Neutrophil (primary cell): ENCODE measurements around the gene ADCY2.

Experiments used
- H3K27ac ChIP-seq: fragments of 200-600 bp; sonication (generic); 2 replicates; pipeline ENCODE4 v1.5.1; 2016; ENCODE audit warnings: mild to moderate bottlenecking, moderate library complexity
- H3K27me3 ChIP-seq: fragments of 200-600 bp; sonication (generic); 2 replicates; pipeline ENCODE4 v1.6.0; 2016; ENCODE audit warnings: mild to moderate bottlenecking
- H3K36me3 ChIP-seq: fragments of 200-600 bp; sonication (generic); 2 replicates; pipeline ENCODE4 v1.5.1; 2017
- H3K4me1 ChIP-seq, 2 experiments: fragments of 200-600 bp in 1 of 2; sonication (generic) in 1 of 2; 1 replicate in 1 of 2; 2 replicates in 1 of 2; pipeline versions ENCODE4 v1.5.1 to v1.6.1; 2013 to 2016; ENCODE audit warnings: low read depth in 1 of 2, low read length in 1 of 2, mild to moderate bottlenecking in 1 of 2, moderate library complexity in 1 of 2; ENCODE audit not compliant: control insufficient read depth in 1 of 2, insufficient read depth in 1 of 2
- H3K4me3 ChIP-seq, 2 experiments: fragments of 200-600 bp in 1 of 2; sonication (generic) in 1 of 2; 1 replicate in 1 of 2; 2 replicates in 1 of 2; pipeline ENCODE4 v1.5.1; 2013 to 2016; ENCODE audit warnings: low read depth in 1 of 2, low read length in 1 of 2, mild to moderate bottlenecking in 1 of 2, moderate library complexity in 1 of 2
- H3K9me3 ChIP-seq: fragments of 200-600 bp; sonication (generic); 2 replicates; pipeline ENCODE4 v1.5.1; 2016
- CTCF ChIP-seq: fragments of 200-600 bp; sonication (generic); IDR thresholded peaks from 2 replicates; pipeline ENCODE4 v1.5.1; 2016; ENCODE audit warnings: antibody characterized with exemption

Gene ADCY2

GRCh38 chr5:7803937-7804336 is 408.0 kb downstream of the ADCY2 start:
- no peaks in the 10 kb centered on the region for H3K27me3 ChIP-seq
- H3K4me1 ChIP-seq, result peaks cover 3 to 6% of the 10 kb centered on the region in 2 experiments
- H3K9me3 ChIP-seq, result no peaks in the 10 kb centered on the region
- TF ChIP-seq CTCF, result no peak
- no peaks in the 10 kb centered on the region for H3K36me3 ChIP-seq
- H3K27ac ChIP-seq, result no peak overlapping the region
- H3K4me3 ChIP-seq, result no peak overlapping the region

- Histone ChIP-seq H3K9me3 (no peaks in the 10 kb centered on the region), H3K36me3 (no peaks in the 10 kb centered on the region), H3K27ac (no peak overlapping the region), H3K27me3 (no peaks in the 10 kb centered on the region), H3K4me1 (peaks cover 3 to 6% of the 10 kb centered on the region in 2 experiments), H3K4me3 (no peak overlapping the region)
- TF ChIP-seq CTCF, result no peak
Measured at GRCh38 chr5:7805379-7805778, 409.4 kb downstream of the ADCY2 start.

- Histone ChIP-seq H3K4me1 (peaks cover 0 to 5% of the 10 kb centered on the region in 2 experiments), H3K36me3 (no peaks in the 10 kb centered on the region), H3K9me3 (no peaks in the 10 kb centered on the region), H3K4me3 (no peak overlapping the region), H3K27me3 (no peaks in the 10 kb centered on the region), H3K27ac (no peak overlapping the region)
- no peak for TF ChIP-seq CTCF
Measured at GRCh38 chr5:7808998-7809397, 413.1 kb downstream of the ADCY2 start.

- H3K9me3 ChIP-seq, result no peaks in the 10 kb centered on the region
- H3K36me3 ChIP-seq, result no peaks in the 10 kb centered on the region
- no peak overlapping the region for H3K4me3 ChIP-seq
- no peak for TF ChIP-seq CTCF
- no peaks in the 10 kb centered on the region for H3K27me3 ChIP-seq
- H3K4me1 ChIP-seq, result peaks cover 11 to 20% of the 10 kb centered on the region in 2 experiments
- no peak overlapping the region for H3K27ac ChIP-seq
Measured at GRCh38 chr5:7811715-7812114, 415.8 kb downstream of the ADCY2 start.

- Histone ChIP-seq H3K36me3 (no peaks in the 10 kb centered on the region), H3K4me1 (peaks cover 11 to 20% of the 10 kb centered on the region in 2 experiments), H3K9me3 (no peaks in the 10 kb centered on the region), H3K27me3 (no peaks in the 10 kb centered on the region), H3K27ac (no peak overlapping the region), H3K4me3 (no peak overlapping the region)
- no peak for TF ChIP-seq CTCF
Measured at GRCh38 chr5:7813007-7813406, 417.1 kb downstream of the ADCY2 start.

GRCh38 chr5:7813576-7813975 is 417.6 kb downstream of the ADCY2 start:
- H3K4me1 ChIP-seq, result peaks cover 11 to 20% of the 10 kb centered on the region in 2 experiments
- H3K27ac ChIP-seq, result no peak overlapping the region
- H3K36me3 ChIP-seq, result no peaks in the 10 kb centered on the region

More at GRCh38 chr5:7813576-7813975, 417.6 kb downstream of the ADCY2 start:
- Histone ChIP-seq H3K27me3 (no peaks in the 10 kb centered on the region), H3K4me3 (no peak overlapping the region), H3K9me3 (no peaks in the 10 kb centered on the region)
- no peak for TF ChIP-seq CTCF
